ENCODE measurements around the gene SEC23A.

DNA sequence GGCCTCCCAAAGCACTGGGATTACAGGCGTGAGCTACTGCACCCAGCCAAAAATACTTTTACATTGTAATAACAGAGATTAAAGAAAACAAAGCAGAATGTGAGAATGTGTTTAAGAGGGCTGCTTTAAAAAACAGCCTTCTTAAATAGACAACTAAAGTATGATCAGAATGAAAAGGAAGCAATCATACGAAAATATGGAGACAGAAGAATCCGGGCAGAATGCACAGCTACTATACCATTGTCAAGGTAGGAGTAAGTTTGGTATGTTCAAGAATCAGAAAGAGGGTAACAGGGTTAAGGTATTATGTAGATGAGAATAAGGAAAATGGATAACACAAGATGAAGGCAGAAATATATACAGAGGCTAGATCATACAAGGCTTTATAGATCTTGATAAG lies 8.5 kb downstream of the SEC23A start:
- TF ChIP-seq EZH2 (IDR thresholded peaks at IDR 0.05) = no peak
- TF ChIP-seq, protein P1, sequence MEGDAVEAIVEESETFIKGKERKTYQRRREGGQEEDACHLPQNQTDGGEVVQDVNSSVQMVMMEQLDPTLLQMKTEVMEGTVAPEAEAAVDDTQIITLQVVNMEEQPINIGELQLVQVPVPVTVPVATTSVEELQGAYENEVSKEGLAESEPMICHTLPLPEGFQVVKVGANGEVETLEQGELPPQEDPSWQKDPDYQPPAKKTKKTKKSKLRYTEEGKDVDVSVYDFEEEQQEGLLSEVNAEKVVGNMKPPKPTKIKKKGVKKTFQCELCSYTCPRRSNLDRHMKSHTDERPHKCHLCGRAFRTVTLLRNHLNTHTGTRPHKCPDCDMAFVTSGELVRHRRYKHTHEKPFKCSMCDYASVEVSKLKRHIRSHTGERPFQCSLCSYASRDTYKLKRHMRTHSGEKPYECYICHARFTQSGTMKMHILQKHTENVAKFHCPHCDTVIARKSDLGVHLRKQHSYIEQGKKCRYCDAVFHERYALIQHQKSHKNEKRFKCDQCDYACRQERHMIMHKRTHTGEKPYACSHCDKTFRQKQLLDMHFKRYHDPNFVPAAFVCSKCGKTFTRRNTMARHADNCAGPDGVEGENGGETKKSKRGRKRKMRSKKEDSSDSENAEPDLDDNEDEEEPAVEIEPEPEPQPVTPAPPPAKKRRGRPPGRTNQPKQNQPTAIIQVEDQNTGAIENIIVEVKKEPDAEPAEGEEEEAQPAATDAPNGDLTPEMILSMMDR (IDR thresholded peaks at IDR 0.05) = no peak
- TF ChIP-seq EZH2phosphoT487 (IDR thresholded peaks at IDR 0.05) = no peak
